ENCODE data around the gene FAM50A. TPM values are rescaled to one million over a fixed set of nuclear protein-coding genes. Genes with fewer than 3 reads are reported as not detected.

The FAM50A gene
- total and polyA plus RNA-seq, 2 of the 4 experiments (the other 2 are of a cell fraction), result 46.4 to 119 TPM

DNA sequence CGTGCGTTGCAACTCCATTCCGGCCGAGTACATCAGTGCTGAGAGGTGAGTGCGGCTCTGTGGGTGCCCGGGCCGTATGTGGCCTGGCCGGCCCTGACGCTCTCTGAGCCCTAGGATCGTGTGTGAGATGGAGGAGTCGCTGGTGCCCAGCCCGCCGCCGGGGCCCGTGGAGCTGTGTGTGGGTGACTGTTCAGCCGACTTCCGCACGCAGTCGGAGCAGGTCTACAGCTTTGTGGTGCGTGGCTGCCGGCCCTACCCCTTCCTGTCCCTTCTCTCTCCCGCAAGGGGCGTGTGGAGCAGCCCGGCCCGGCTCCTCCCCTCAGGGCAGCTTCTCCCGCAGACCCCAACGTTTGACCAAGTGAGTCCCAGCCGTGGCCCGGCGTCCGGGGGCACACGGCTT, 22.1 kb downstream of the FAM50A start:
- Histone ChIP-seq H3K9ac (ENCODE audit: low read depth, low read length) (no peak overlapping the region), H2AK5ac (ENCODE audit: low read depth, low read length) (no peak overlapping the region), H3K56ac (ENCODE audit: extremely low read depth, insufficient read depth, low read length) (no peak overlapping the region), H2AK9ac (replicated peaks; ENCODE audit: low read depth, low read length, poor library complexity) (no peak overlapping the region), H3K18ac (ENCODE audit: low read depth, low read length) (no peak overlapping the region), H3K9me1 (ENCODE audit: insufficient read depth, low read length) (no peaks in the 10 kb centered on the region), H4K5ac (ENCODE audit: low read depth, low read length) (no peak overlapping the region), H2BK120ac (ENCODE audit: low read depth, low read length) (no peak overlapping the region), H4K91ac (ENCODE audit: insufficient read depth, low read depth, low read length) (no peak overlapping the region), H3K14ac (replicated peaks; ENCODE audit: low read depth, low read length) (no peak overlapping the region), H3K4me2 (ENCODE audit: low read depth, low read length) (no peak overlapping the region), H2AFZ (replicated peaks; ENCODE audit: low read length, poor library complexity) (no peak overlapping the region), H2BK15ac (ENCODE audit: low read depth, low read length) (no peak overlapping the region), H3K27me3 (ENCODE audit: control insufficient read depth, insufficient read depth, low read length) (no peaks in the 10 kb centered on the region), H3K4ac (ENCODE audit: low read depth, low read length) (no peak overlapping the region), H3K4me1 (ENCODE audit: control insufficient read depth, insufficient read depth, low read length) (no peaks in the 10 kb centered on the region), H4K8ac (ENCODE audit: low read depth in 2 of 2, low read length in 2 of 2) (no peak overlapping the region), H3K9me3 (ENCODE audit: control insufficient read depth, insufficient read depth, low read length) (no peaks in the 10 kb centered on the region; the same call in 1 of the 2 replicates), H2BK5ac (ENCODE audit: low read depth, low read length, poor library complexity, severe bottlenecking) (no peak overlapping the region), H3K4me3 (ENCODE audit: insufficient read depth, low read depth, low read length) (no peak overlapping the region), H3K79me1 (ENCODE audit: low read depth in 1 of 2, low read length in 2 of 2) (peaks cover 0 to 9% of the 10 kb centered on the region in 2 experiments; a peak in 2 of 4 replicates), H2BK20ac (ENCODE audit: low read depth, low read length) (no peak overlapping the region), H3K27ac (ENCODE audit: insufficient read depth, low read length) (no peak overlapping the region), H4K20me1 (ENCODE audit: insufficient read depth, low read length) (peaks cover 19% of the 10 kb centered on the region), H3K36me3 (ENCODE audit: control insufficient read depth, insufficient read depth, low read length) (peaks cover 81% of the 10 kb centered on the region), H3K23ac (ENCODE audit: low read depth, low read length) (no peak overlapping the region)
- intact Hi-C loops (cut with micrococcal nuclease) (no loop called here), in situ Hi-C loops (cut with MboI; ENCODE audit: low sequenced_read_pairs) (no loop called here), dilution Hi-C loops (cut with HindIII; ENCODE audit: low sequenced_read_pairs, unreplicated experiment) (no loop called here)
- POLR2A ChIA-PET (ENCODE audit: unreplicated experiment), result no interaction called here
- BruUV-seq (replicated peaks), result no TSS peak
- WGBS, 2 experiments (ENCODE audit: extremely low coverage in 2 of 2, insufficient read length in 1 of 2), result 90% methylated on average over 5 of the region's 32 CpGs; no CpG with 5 or more reads in 1 of the 2 experiments
- DNase-seq (no peak), ATAC-seq (ENCODE audit: low read depth) (no peak)
- TF ChIP-seq, protein P1, sequence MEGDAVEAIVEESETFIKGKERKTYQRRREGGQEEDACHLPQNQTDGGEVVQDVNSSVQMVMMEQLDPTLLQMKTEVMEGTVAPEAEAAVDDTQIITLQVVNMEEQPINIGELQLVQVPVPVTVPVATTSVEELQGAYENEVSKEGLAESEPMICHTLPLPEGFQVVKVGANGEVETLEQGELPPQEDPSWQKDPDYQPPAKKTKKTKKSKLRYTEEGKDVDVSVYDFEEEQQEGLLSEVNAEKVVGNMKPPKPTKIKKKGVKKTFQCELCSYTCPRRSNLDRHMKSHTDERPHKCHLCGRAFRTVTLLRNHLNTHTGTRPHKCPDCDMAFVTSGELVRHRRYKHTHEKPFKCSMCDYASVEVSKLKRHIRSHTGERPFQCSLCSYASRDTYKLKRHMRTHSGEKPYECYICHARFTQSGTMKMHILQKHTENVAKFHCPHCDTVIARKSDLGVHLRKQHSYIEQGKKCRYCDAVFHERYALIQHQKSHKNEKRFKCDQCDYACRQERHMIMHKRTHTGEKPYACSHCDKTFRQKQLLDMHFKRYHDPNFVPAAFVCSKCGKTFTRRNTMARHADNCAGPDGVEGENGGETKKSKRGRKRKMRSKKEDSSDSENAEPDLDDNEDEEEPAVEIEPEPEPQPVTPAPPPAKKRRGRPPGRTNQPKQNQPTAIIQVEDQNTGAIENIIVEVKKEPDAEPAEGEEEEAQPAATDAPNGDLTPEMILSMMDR (conservative IDR thresholded peaks at IDR 0.05; ENCODE audit: low read depth, low read length), result no peak
- TF ChIP-seq RCOR1 (IDR thresholded peaks at IDR 0.05; ENCODE audit: insufficient replicate concordance, low read length) (no peak), CEBPB (IDR thresholded peaks at IDR 0.05; ENCODE audit: low read depth, low read length) (no peak), FOS (IDR thresholded peaks at IDR 0.05; ENCODE audit: low read depth, low read length) (no peak), POLR2A (IDR thresholded peaks at IDR 0.05; ENCODE audit: low read depth, low read length) (no peak), MAFK (IDR thresholded peaks at IDR 0.05; ENCODE audit: low read depth, low read length) (no peak)
- TF ChIP-seq, protein P2, sequence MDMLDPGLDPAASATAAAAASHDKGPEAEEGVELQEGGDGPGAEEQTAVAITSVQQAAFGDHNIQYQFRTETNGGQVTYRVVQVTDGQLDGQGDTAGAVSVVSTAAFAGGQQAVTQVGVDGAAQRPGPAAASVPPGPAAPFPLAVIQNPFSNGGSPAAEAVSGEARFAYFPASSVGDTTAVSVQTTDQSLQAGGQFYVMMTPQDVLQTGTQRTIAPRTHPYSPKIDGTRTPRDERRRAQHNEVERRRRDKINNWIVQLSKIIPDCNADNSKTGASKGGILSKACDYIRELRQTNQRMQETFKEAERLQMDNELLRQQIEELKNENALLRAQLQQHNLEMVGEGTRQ (IDR thresholded peaks at IDR 0.05; ENCODE audit: low read depth, low read length), result no peak
- TF ChIP-seq, protein P3, sequence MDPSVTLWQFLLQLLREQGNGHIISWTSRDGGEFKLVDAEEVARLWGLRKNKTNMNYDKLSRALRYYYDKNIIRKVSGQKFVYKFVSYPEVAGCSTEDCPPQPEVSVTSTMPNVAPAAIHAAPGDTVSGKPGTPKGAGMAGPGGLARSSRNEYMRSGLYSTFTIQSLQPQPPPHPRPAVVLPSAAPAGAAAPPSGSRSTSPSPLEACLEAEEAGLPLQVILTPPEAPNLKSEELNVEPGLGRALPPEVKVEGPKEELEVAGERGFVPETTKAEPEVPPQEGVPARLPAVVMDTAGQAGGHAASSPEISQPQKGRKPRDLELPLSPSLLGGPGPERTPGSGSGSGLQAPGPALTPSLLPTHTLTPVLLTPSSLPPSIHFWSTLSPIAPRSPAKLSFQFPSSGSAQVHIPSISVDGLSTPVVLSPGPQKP (IDR thresholded peaks at IDR 0.05; ENCODE audit: borderline replicate concordance, low read depth, low read length), result no peak
- CTCF ChIA-PET, result no interaction called here
